PC-9 (cell line): ENCODE data around the gene APPL2. TPM values are rescaled to one million over a fixed set of nuclear protein-coding genes. Genes with fewer than 3 reads are reported as not detected.

Source experiments
- BruUV-seq: library from RNA; stranded (reverse); fragments of 400-500 nt; replicated peaks from 2 replicates; lab custom pipeline; 2021; lab: Mats Ljungman, UMichigan
- CTCF ChIA-PET: fragments of 300-600 bp; sonication (Branson Sonifier 250); formaldehyde crosslinking; loops from one replicate; lab custom pipeline; 2022; ENCODE audit warnings: antibody characterized with exemption; lab: Charles Lee
- POLR2A ChIA-PET: fragments of 300-600 bp; sonication (Branson Sonifier 250); formaldehyde crosslinking; loops from one replicate; lab custom pipeline; 2022; ENCODE audit warnings: antibody characterized with exemption; ENCODE audit not compliant: unreplicated experiment; lab: Charles Lee
- DNase-seq, 2 experiments: peaks; one replicate each; pipeline versions ENCODE4 v3.0.0 to v3.0.0-alpha.2; 2015 to 2022; ENCODE audit warnings: mixed read lengths in 1 of 2
- H2AFZ ChIP-seq: fragments of 200-600 bp; sonication (generic); 2 replicates; pipeline ENCODE4 v1.8.1; 2017; ENCODE audit warnings: antibody characterized with exemption
- H3F3A ChIP-seq: fragments of 200-600 bp; sonication (generic); 2 replicates; pipeline ENCODE4 v1.8.1; 2017; ENCODE audit warnings: antibody characterized with exemption, mild to moderate bottlenecking, low read depth; ENCODE audit not compliant: insufficient read depth
- H3K27ac ChIP-seq: fragments of 200-600 bp; sonication (generic); 2 replicates; pipeline ENCODE4 v1.6.1; 2016; ENCODE audit warnings: mixed run types
- H3K27me3 ChIP-seq: fragments of 200-600 bp; sonication (generic); 2 replicates; pipeline ENCODE4 v1.6.1; 2016; ENCODE audit warnings: low read depth, mixed run types; ENCODE audit not compliant: insufficient read depth
- H3K36me3 ChIP-seq: fragments of 200-600 bp; sonication (generic); 2 replicates; pipeline ENCODE4 v1.6.1; 2016; ENCODE audit warnings: low read depth, mixed run types
- H3K4me1 ChIP-seq: fragments of 200-600 bp; sonication (generic); replicated peaks from 2 replicates; pipeline ENCODE4 v1.6.1; 2016; ENCODE audit warnings: mixed run types; ENCODE audit not compliant: insufficient read depth
- H3K4me2 ChIP-seq: fragments of 200-600 bp; sonication (generic); 2 replicates; pipeline ENCODE4 v1.6.1; 2017; ENCODE audit warnings: mixed run types
- H3K4me3 ChIP-seq: fragments of 200-600 bp; sonication (generic); 2 replicates; pipeline ENCODE4 v1.6.1; 2016; ENCODE audit warnings: mixed run types
- H3K79me2 ChIP-seq: fragments of 200-600 bp; sonication (generic); 2 replicates; pipeline ENCODE4 v1.6.1; 2017; ENCODE audit warnings: low read depth, mixed run types
- H3K9me2 ChIP-seq: fragments of 200-600 bp; sonication (generic); 2 replicates; pipeline ENCODE4 v1.8.1; 2017; ENCODE audit warnings: mild to moderate bottlenecking; ENCODE audit not compliant: insufficient read depth
- H3K9me3 ChIP-seq: fragments of 200-600 bp; sonication (generic); 2 replicates; pipeline ENCODE4 v1.8.1; 2016; ENCODE audit warnings: low read depth; ENCODE audit not compliant: insufficient read depth
- H4K20me1 ChIP-seq: fragments of 200-600 bp; sonication (generic); 2 replicates; pipeline ENCODE4 v1.8.1; 2017; ENCODE audit not compliant: insufficient read depth
- EZH2 ChIP-seq: fragments of 200-600 bp; sonication (generic); IDR thresholded peaks from 2 replicates; pipeline ENCODE4 v1.8.0; 2017; ENCODE audit warnings: antibody characterized with exemption, low read depth
- intact Hi-C: fragments of 100-400 bp; cut with micrococcal nuclease; formaldehyde crosslinking; loops from one replicate; pipeline ENCODE4 v1.10.0; 2022; ENCODE audit not compliant: unreplicated experiment
- total RNA-seq: library from RNA; stranded (reverse); gene quantifications from 2 replicates; pipeline ENCODE4 v1.2.3, GENCODE V29; 2021
- TF ChIP-seq, protein P1 (sequence below): fragments of 200-600 bp; sonication (generic); conservative IDR thresholded peaks from 2 replicates; pipeline ENCODE4 v1.6.1; 2017; ENCODE audit warnings: mixed run types, antibody characterized with exemption, mild to moderate bottlenecking, moderate library complexity

APPL2 gene
- total RNA-seq, 1 experiment from 2014 or later: 24.3 TPM

DNA sequence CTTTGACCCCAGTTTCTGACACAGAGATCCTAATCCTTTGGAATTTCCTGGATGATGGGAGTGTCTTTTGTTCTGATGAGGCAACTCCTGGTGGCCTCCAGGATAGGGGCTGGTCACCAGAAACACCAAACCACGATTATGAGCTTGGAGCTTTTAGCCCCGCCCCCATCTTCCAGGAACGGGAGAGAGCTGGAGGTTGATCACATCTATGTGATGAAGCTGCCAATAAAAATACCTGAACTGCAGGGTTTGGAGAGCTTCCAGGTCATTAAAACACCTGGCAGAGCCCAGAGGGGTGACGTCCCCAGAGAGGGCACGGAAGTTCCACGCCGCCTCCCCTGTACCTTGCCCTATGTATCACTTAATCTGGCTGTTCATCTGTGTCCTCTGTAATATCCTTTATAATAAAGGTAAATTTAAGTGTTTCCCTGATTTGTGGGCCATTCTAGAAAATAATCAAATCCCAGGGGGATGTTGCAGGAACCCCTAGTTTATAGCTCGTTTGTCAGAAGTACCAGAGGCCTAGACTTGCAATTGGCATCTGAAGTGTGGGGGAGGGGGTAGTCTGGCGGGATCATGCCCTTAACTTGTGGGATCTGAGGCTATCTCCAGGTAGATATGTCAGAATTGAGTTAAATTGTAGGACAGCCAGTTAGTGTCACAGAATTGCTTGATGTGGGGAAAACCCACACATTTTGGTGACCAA lies 21.2 kb downstream of the APPL2 start:
- H3K9me3 ChIP-seq: no peaks in the 10 kb centered on the region
- H3K27ac ChIP-seq: peak overlapping the region; percentile 75
- no peak overlapping the region for H3K4me3 ChIP-seq
- TF ChIP-seq, protein P1, sequence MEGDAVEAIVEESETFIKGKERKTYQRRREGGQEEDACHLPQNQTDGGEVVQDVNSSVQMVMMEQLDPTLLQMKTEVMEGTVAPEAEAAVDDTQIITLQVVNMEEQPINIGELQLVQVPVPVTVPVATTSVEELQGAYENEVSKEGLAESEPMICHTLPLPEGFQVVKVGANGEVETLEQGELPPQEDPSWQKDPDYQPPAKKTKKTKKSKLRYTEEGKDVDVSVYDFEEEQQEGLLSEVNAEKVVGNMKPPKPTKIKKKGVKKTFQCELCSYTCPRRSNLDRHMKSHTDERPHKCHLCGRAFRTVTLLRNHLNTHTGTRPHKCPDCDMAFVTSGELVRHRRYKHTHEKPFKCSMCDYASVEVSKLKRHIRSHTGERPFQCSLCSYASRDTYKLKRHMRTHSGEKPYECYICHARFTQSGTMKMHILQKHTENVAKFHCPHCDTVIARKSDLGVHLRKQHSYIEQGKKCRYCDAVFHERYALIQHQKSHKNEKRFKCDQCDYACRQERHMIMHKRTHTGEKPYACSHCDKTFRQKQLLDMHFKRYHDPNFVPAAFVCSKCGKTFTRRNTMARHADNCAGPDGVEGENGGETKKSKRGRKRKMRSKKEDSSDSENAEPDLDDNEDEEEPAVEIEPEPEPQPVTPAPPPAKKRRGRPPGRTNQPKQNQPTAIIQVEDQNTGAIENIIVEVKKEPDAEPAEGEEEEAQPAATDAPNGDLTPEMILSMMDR: no peak
- no peak for TF ChIP-seq EZH2
- no peaks in the 10 kb centered on the region for H3K79me2 ChIP-seq
- no peak overlapping the region for H2AFZ ChIP-seq
- H3F3A ChIP-seq: peaks cover 8% of the 10 kb centered on the region; the same call in 1 of the 2 replicates
- no peaks in the 10 kb centered on the region for H4K20me1 ChIP-seq
- BruUV-seq: no TSS peak
- peak in 1 of 2 experiments; percentile 71 for DNase-seq
- H3K4me2 ChIP-seq: peak overlapping the region; percentile 50
- intact Hi-C loops: no loop called here
- H3K9me2 ChIP-seq: no peaks in the 10 kb centered on the region
- ChIA-PET POLR2A (no interaction called here), CTCF (no interaction called here)
- no peaks in the 10 kb centered on the region for H3K27me3 ChIP-seq
- H3K36me3 ChIP-seq: no peaks in the 10 kb centered on the region; the same call in 1 of the 2 replicates
- peaks cover 31% of the 10 kb centered on the region for H3K4me1 ChIP-seq

DNA sequence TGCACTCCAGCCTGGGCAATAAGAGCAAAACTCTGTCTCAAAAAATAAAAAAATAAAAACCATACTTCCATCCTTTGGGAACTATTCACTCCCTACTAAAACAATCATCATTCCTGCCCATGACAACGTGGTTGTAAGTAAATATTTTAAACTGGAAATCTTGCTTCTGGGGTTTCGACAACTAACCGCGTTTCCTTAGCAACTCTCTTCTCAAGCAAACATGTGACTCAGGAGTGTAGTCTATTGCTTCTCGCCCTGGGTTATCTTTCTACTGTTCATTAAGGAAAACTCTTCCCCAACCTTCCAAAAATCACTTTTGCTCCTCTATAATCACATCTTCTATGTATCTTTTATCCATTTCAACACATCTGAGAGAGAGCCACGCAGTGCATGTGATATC lies 21.8 kb downstream of the APPL2 start:
- ChIA-PET CTCF (no interaction called here), POLR2A (no interaction called here)
- Histone ChIP-seq H3K4me3 (no peak overlapping the region), H2AFZ (no peak overlapping the region), H3K27ac (peak overlapping the region; percentile 75), H3K4me1 (peaks cover 31% of the 10 kb centered on the region), H3K9me3 (no peaks in the 10 kb centered on the region), H4K20me1 (no peaks in the 10 kb centered on the region), H3K79me2 (no peaks in the 10 kb centered on the region), H3K4me2 (peak overlapping the region; percentile 50; the same call in 1 of the 2 replicates), H3K9me2 (no peaks in the 10 kb centered on the region), H3K36me3 (no peaks in the 10 kb centered on the region; the same call in 1 of the 2 replicates), H3F3A (peaks cover 8% of the 10 kb centered on the region; the same call in 1 of the 2 replicates), H3K27me3 (no peaks in the 10 kb centered on the region)
- intact Hi-C loops: no loop called here
- TF ChIP-seq EZH2: no peak
- TF ChIP-seq, protein P1: no peak
- BruUV-seq: no TSS peak
- peak in 1 of 2 experiments; percentile 60 for DNase-seq

DNA sequence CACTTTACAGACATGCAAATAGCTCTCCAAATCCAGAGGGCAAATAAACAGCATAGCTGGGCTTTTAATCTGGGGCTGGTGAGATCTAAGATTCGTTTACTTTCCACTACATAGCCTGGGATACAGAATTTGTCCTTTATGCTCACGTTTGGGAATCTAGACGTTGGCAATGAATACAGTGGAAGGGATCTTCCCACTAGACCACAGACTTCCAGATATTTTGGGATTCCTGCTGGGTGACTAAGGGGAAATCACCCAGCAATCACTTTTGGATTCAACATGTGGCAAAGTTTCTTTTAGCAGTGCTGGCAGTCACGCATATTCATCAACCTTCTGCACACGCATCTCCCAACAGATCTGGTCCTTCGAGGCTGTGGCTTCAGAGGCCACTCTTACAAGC lies 23.5 kb downstream of the APPL2 start:
- BruUV-seq: no TSS peak
- Histone ChIP-seq H4K20me1 (no peaks in the 10 kb centered on the region), H3K36me3 (no peaks in the 10 kb centered on the region; the same call in 1 of the 2 replicates), H3K79me2 (no peaks in the 10 kb centered on the region), H3K27me3 (no peaks in the 10 kb centered on the region), H3K9me2 (no peaks in the 10 kb centered on the region), H3K27ac (no peak overlapping the region), H3K4me3 (no peak overlapping the region), H3F3A (peaks cover 8% of the 10 kb centered on the region; the same call in 1 of the 2 replicates), H3K4me1 (peaks cover 31% of the 10 kb centered on the region), H3K9me3 (no peaks in the 10 kb centered on the region), H3K4me2 (no peak overlapping the region), H2AFZ (no peak overlapping the region)
- CTCF ChIA-PET: no interaction called here
- DNase-seq: no peak
- POLR2A ChIA-PET: no interaction called here
- intact Hi-C loops: no loop called here
- no peak for TF ChIP-seq EZH2
